ENCODE data around the gene RFX6. TPM values are rescaled to one million over a fixed set of nuclear protein-coding genes. Genes with fewer than 3 reads are reported as not detected.

The RFX6 gene
- total and polyA plus RNA-seq, 12 donors = not detected

DNA sequence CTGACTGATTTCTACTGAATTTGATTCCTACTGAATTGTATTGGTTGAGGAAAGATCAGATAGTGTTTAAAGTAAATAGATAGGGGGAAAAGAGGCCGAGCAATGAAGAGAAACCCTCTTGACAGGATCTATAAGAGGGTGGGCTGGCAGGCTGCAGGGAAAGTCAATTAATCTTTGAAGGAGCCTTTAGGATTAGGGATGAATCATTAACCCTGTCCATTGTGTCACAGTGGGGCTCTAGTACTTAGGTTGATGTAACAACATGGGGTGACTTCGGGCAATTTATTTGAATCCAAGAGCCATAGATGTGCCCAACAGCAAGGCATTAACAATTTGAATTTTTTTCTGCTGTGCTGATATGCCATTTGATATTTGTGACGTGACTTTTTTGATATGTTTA is 7.5 kb downstream of the RFX6 start:
- DNase-seq = no peak
- no peaks in the 10 kb centered on the region for H3K9me3 ChIP-seq
- peaks cover 0 to 12% (median 0%) of the 10 kb centered on the region in 7 donors for H3K27me3 ChIP-seq
- intact Hi-C loops (cut with DNase I) = no loop called here
- no peak for ATAC-seq
- no peaks in the 10 kb centered on the region for H3K36me3 ChIP-seq
- 69 to 71% methylated on average over 3 of the region's 3 CpGs for WGBS, 2 donors
- no peak overlapping the region for H3K27ac ChIP-seq
- H3K4me1 ChIP-seq = no peaks in the 10 kb centered on the region
- no peak overlapping the region for H3K4me3 ChIP-seq
- TF ChIP-seq, protein P1, sequence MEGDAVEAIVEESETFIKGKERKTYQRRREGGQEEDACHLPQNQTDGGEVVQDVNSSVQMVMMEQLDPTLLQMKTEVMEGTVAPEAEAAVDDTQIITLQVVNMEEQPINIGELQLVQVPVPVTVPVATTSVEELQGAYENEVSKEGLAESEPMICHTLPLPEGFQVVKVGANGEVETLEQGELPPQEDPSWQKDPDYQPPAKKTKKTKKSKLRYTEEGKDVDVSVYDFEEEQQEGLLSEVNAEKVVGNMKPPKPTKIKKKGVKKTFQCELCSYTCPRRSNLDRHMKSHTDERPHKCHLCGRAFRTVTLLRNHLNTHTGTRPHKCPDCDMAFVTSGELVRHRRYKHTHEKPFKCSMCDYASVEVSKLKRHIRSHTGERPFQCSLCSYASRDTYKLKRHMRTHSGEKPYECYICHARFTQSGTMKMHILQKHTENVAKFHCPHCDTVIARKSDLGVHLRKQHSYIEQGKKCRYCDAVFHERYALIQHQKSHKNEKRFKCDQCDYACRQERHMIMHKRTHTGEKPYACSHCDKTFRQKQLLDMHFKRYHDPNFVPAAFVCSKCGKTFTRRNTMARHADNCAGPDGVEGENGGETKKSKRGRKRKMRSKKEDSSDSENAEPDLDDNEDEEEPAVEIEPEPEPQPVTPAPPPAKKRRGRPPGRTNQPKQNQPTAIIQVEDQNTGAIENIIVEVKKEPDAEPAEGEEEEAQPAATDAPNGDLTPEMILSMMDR (IDR thresholded peaks at IDR 0.05) = no peak

GRCh38 chr6:116887168-116887567 is 10.1 kb downstream of the RFX6 start:
- H3K27ac ChIP-seq = no peak overlapping the region

DNA sequence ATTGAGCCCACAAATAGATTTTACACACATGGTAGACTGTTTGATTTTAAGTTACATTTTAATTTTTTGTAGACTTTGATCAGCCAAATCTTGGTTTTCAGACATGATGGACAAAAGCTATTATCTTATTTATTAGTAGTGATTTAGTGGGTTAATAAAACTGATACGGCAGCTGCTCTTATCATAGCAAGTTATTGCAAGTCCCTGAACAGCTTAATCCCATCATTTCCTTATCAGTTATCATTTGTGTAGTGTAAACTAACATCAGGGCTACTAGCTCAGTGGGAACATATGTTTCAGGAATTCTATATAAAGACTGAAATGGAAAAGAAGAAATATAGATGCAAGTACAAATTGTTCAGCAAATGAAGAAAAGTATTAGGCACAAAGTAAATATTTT is 10.9 kb downstream of the RFX6 start:
- ATAC-seq (no peak), DNase-seq (no peak)
- no peak overlapping the region for H3K27ac ChIP-seq
- TF ChIP-seq, protein P1 (IDR thresholded peaks at IDR 0.05) = no peak
- H3K4me3 ChIP-seq = no peak overlapping the region
- WGBS, 2 donors = 30 to 32% methylated on average over 1 of the region's 1 CpG
- H3K4me1 ChIP-seq = no peaks in the 10 kb centered on the region
- H3K36me3 ChIP-seq = no peaks in the 10 kb centered on the region
- no peaks in the 10 kb centered on the region for H3K9me3 ChIP-seq
- intact Hi-C loops (cut with DNase I) = no loop called here
- H3K27me3 ChIP-seq = peaks cover 0 to 3% (median 0%) of the 10 kb centered on the region in 7 donors

More at GRCh38 chr6:116887168-116887567, 10.1 kb downstream of the RFX6 start:
- 42 to 56% methylated on average over 3 of the region's 3 CpGs for WGBS, 2 donors
- Histone ChIP-seq H3K27me3 (peaks cover 0 to 3% (median 0%) of the 10 kb centered on the region in 7 donors), H3K36me3 (no peaks in the 10 kb centered on the region), H3K4me1 (no peaks in the 10 kb centered on the region), H3K4me3 (no peak overlapping the region), H3K9me3 (no peaks in the 10 kb centered on the region)
- intact Hi-C loops (cut with DNase I) = no loop called here
- ATAC-seq (no peak), DNase-seq (no peak)
- TF ChIP-seq, protein P1 (IDR thresholded peaks at IDR 0.05) = no peak

GRCh38 chr6:116888732-116889360 is 11.8 kb downstream of the RFX6 start:
- Histone ChIP-seq H3K27me3 (peaks cover 0 to 3% (median 0%) of the 10 kb centered on the region in 7 donors), H3K4me3 (no peak overlapping the region), H3K9me3 (no peaks in the 10 kb centered on the region), H3K27ac (no peak overlapping the region), H3K4me1 (no peaks in the 10 kb centered on the region), H3K36me3 (no peaks in the 10 kb centered on the region)
- DNase-seq (no peak), ATAC-seq (no peak)
- intact Hi-C loops (cut with DNase I) = no loop called here
- TF ChIP-seq, protein P1 (IDR thresholded peaks at IDR 0.05) = no peak
- WGBS, 2 donors = 84 to 89% methylated on average over 2 of the region's 2 CpGs
